Measurements from ENCODE around the gene REV1. TPM values are rescaled to one million over a fixed set of nuclear protein-coding genes. Genes with fewer than 3 reads are reported as not detected.

The REV1 gene
- total and polyA plus RNA-seq, 2 of the 13 experiments (the other 11 are each of a cell fraction or from before 2014, with no cell fraction given) = 49.1 to 71.8 TPM

DNA sequence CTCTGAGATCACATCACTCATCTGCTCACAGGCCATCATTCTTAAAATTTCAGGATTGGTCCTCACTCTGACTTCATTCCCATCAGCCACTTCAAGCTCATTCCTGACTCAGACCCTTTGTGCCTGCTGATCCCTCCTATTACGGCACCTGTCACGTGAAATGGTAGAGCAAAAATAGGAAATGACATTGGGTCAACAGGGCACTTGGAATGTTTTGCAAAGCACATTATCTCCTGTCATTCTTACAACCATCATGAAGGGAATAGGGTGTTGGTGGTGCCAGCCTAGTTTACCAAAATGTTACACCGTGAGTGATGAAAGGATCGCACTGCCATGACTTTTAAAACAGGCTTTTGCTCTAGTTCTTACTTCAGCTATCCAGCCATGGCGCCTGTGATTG, 91.5 kb downstream of the REV1 start:
- intact Hi-C loops (cut with micrococcal nuclease; ENCODE audit: unreplicated experiment) = no loop called here
- Histone ChIP-seq H3K27me3 (ENCODE audit: control insufficient read depth in 1 of 2, insufficient read depth in 2 of 2, low read length in 2 of 2) (no peaks in the 10 kb centered on the region), H4K20me1 (ENCODE audit: insufficient read depth, low read length) (no peaks in the 10 kb centered on the region), H3K9ac (ENCODE audit: insufficient read depth, low read depth, low read length) (no peak overlapping the region), H2AFZ (ENCODE audit: low read length) (no peak overlapping the region), H3K4me2 (ENCODE audit: low read depth, low read length) (no peak overlapping the region), H3K79me2 (ENCODE audit: insufficient read depth, low read length) (no peaks in the 10 kb centered on the region), H3K36me3 (replicated peaks in 1 of 2; ENCODE audit: control insufficient read depth in 1 of 2, insufficient read depth in 2 of 2, low read length in 2 of 2) (peaks cover 34 to 85% of the 10 kb centered on the region in 2 experiments), H3K27ac (ENCODE audit: extremely low read length, insufficient read depth, low read length) (no peak overlapping the region), H3K4me1 (ENCODE audit: insufficient read depth, low read length) (peaks cover 14% of the 10 kb centered on the region), H3K4me3 (replicated peaks in 1 of 3; ENCODE audit: insufficient read depth in 1 of 3, low read depth in 2 of 3, low read length in 3 of 3) (no peak overlapping the region), H3K9me3 (ENCODE audit: low read length) (no peaks in the 10 kb centered on the region)
- ChIA-PET POLR2A (interaction anchor here (1.4 kb wide), 1 partner anchor 62 kb away, joined by 3 read pairs; no protein-coding TSS in a partner anchor), CTCF (ENCODE audit: low intra/inter-chr PET ratio, low total read pairs) (no interaction called here)
- DNase-seq (ENCODE audit: low spot score) = no peak
- no peak for ATAC-seq
- BruUV-seq (replicated peaks) = no TSS peak
- in situ Hi-C loops (cut with HindIII; ENCODE audit: extremely low pct_ligation_motif_present, low pct_unique_long_range_greater_than_20kb) = no loop called here
- TF ChIP-seq ARHGAP35 (CRISPR knock-in tag; IDR thresholded peaks at IDR 0.05; ENCODE audit: borderline replicate concordance) (no peak), NFIB (CRISPR knock-in tag; IDR thresholded peaks at IDR 0.05; ENCODE audit: borderline replicate concordance) (no peak), ZBTB3 (CRISPR knock-in tag; IDR thresholded peaks at IDR 0.05; ENCODE audit: borderline replicate concordance, low read depth) (no peak), ZNF331 (CRISPR knock-in tag; IDR thresholded peaks at IDR 0.05) (no peak), NR1H2 (CRISPR knock-in tag; IDR thresholded peaks at IDR 0.05; ENCODE audit: borderline replicate concordance, low read depth) (no peak), NR2F2 (IDR thresholded peaks at IDR 0.05; ENCODE audit: borderline replicate concordance, low read depth) (no peak), CAMTA2 (CRISPR knock-in tag; IDR thresholded peaks at IDR 0.05; ENCODE audit: borderline replicate concordance) (no peak), ELF3 (CRISPR knock-in tag; IDR thresholded peaks at IDR 0.05) (no peak), CENPT (CRISPR knock-in tag; IDR thresholded peaks at IDR 0.05; ENCODE audit: low read depth) (no peak), ZFP62 (CRISPR knock-in tag; IDR thresholded peaks at IDR 0.05) (no peak)
- 96% methylated on average over 5 of the region's 5 CpGs for WGBS (ENCODE audit: low lambda C conversion rate)
- no peak for FAIRE-seq
